Thyroid gland (tissue), 4 donors: ENCODE measurements around the gene WDR59. TPM values are rescaled to one million over a fixed set of nuclear protein-coding genes. Genes with fewer than 3 reads are reported as not detected.

Experiments used
- DNase-seq, 2 donors: peaks; one replicate each; pipeline ENCODE4 v3.0.0-alpha.2; 2019
- H3K27ac ChIP-seq, 3 donors: fragments of 200-600 bp; sonication (generic); 1 replicate in 2 of 3; 2 replicates in 1 of 3; pipeline ENCODE4 v1.5.1; 2016 to 2019; ENCODE audit warnings: mild to moderate bottlenecking in 1 of 3, moderate library complexity in 1 of 3
- H3K27me3 ChIP-seq: fragments of 200-600 bp; sonication (generic); one replicate; pipeline ENCODE4 v1.5.1; 2019
- H3K36me3 ChIP-seq, 2 donors: fragments of 200-600 bp; sonication (generic); one replicate each; pipeline ENCODE4 v1.5.1; 2016 to 2019
- H3K4me1 ChIP-seq, 2 donors: fragments of 200-600 bp; sonication (generic); one replicate each; pipeline ENCODE4 v1.5.1; 2017 to 2019
- H3K4me3 ChIP-seq, 3 donors: fragments of 200-600 bp; sonication (generic); replicated peaks in 1 of 3; 1 replicate in 2 of 3; 2 replicates in 1 of 3; pipeline ENCODE4 v1.5.1; 2016; ENCODE audit warnings: mild to moderate bottlenecking in 1 of 3
- H3K9me3 ChIP-seq: fragments of 200-600 bp; sonication (generic); one replicate; pipeline ENCODE4 v1.5.1; 2017
- CTCF ChIP-seq, 6 experiments: fragments of 200-600 bp in 3 of 6; fragments of 450-650 bp in 3 of 6; sonication (generic) in 3 of 6; IDR thresholded peaks; one replicate each; pipeline ENCODE4 v1.5.1; 2016 to 2019; ENCODE audit warnings: antibody characterized with exemption in 6 of 6, mild to moderate bottlenecking in 2 of 6, inconsistent platforms in 1 of 6, moderate library complexity in 1 of 6
- POLR2A ChIP-seq, 2 donors: fragments of 450-650 bp; IDR thresholded peaks; one replicate each; pipeline ENCODE4 v1.6.1; 2017; ENCODE audit warnings: antibody characterized with exemption in 2 of 2, mild to moderate bottlenecking in 2 of 2, moderate library complexity in 1 of 2
- WGBS, 2 donors: methylation state at CpG; one replicate each; pipeline ENCODE4 v1.1.5; 2017; 5-methylcytosine and 5-hydroxymethylcytosine counted together
- intact Hi-C: fragments of 100-400 bp; cut with DNase I; formaldehyde crosslinking; loops from one replicate; pipeline ENCODE4 v1.15.1; 2023
- total RNA-seq, 4 donors: library from RNA; depleted of rRNA; stranded (reverse); fragments of >200 nt; gene quantifications; one replicate each; pipeline ENCODE4 v1.2.3, GENCODE V29; 2016

The WDR59 gene
- total RNA-seq, 4 donors from 2014 or later = 40.2 to 55.8 (median 46.9) TPM

GRCh38 chr16:75024182-75024581, 39.3 kb upstream of the WDR59 start:
- Histone ChIP-seq H3K27me3 (no peaks in the 10 kb centered on the region), H3K27ac (peak overlapping the region in 1 of 3 donors; percentile 94), H3K36me3 (no peaks in the 10 kb centered on the region), H3K4me3 (no peak overlapping the region), H3K4me1 (peaks cover 36 to 47% of the 10 kb centered on the region in 2 donors), H3K9me3 (no peaks in the 10 kb centered on the region)
- TF ChIP-seq POLR2A (IDR thresholded peaks at IDR 0.05) (no peak), CTCF (IDR thresholded peaks at IDR 0.05) (no peak)
- intact Hi-C loops = no loop called here
- no peak for DNase-seq
- 78 to 87% methylated on average over 3 of the region's 3 CpGs for WGBS, 2 donors

GRCh38 chr16:75023009-75023408, 38.1 kb upstream of the WDR59 start:
- Histone ChIP-seq H3K36me3 (no peaks in the 10 kb centered on the region), H3K4me3 (no peak overlapping the region), H3K27ac (no peak overlapping the region), H3K9me3 (no peaks in the 10 kb centered on the region), H3K27me3 (no peaks in the 10 kb centered on the region), H3K4me1 (peaks cover 30 to 37% of the 10 kb centered on the region in 2 donors)
- DNase-seq = no peak
- WGBS, 2 donors = 100% methylated on average over 2 of the region's 2 CpGs
- intact Hi-C loops = no loop called here
- TF ChIP-seq CTCF (IDR thresholded peaks at IDR 0.05) (no peak), POLR2A (IDR thresholded peaks at IDR 0.05) (no peak)

GRCh38 chr16:75022567-75022966, 37.6 kb upstream of the WDR59 start:
- DNase-seq = no peak
- 94 to 97% methylated on average over 4 of the region's 4 CpGs for WGBS, 2 donors
- Histone ChIP-seq H3K27ac (no peak overlapping the region), H3K27me3 (no peaks in the 10 kb centered on the region), H3K4me3 (no peak overlapping the region), H3K4me1 (peaks cover 29 to 38% of the 10 kb centered on the region in 2 donors), H3K9me3 (no peaks in the 10 kb centered on the region), H3K36me3 (no peaks in the 10 kb centered on the region)
- TF ChIP-seq CTCF (IDR thresholded peaks at IDR 0.05) = no peak
- TF ChIP-seq POLR2A (IDR thresholded peaks at IDR 0.05) = no peak
- intact Hi-C loops = no loop called here

- no peak overlapping the region for H3K27ac ChIP-seq
- no peaks in the 10 kb centered on the region for H3K36me3 ChIP-seq
- intact Hi-C loops = no loop called here
- H3K9me3 ChIP-seq = no peaks in the 10 kb centered on the region
- H3K27me3 ChIP-seq = no peaks in the 10 kb centered on the region
- H3K4me3 ChIP-seq = no peak overlapping the region
- peaks cover 27 to 28% of the 10 kb centered on the region in 2 donors for H3K4me1 ChIP-seq
- no peak for DNase-seq
- 85 to 89% methylated on average over 1 of the region's 1 CpG for WGBS, 2 donors
- TF ChIP-seq POLR2A (IDR thresholded peaks at IDR 0.05) (no peak), CTCF (IDR thresholded peaks at IDR 0.05) (no peak)
Measured at GRCh38 chr16:75021410-75021809, 36.5 kb upstream of the WDR59 start.

- Histone ChIP-seq H3K9me3 (no peaks in the 10 kb centered on the region), H3K4me3 (no peak overlapping the region), H3K4me1 (peaks cover 10 to 11% of the 10 kb centered on the region in 2 donors), H3K36me3 (no peaks in the 10 kb centered on the region), H3K27me3 (no peaks in the 10 kb centered on the region), H3K27ac (no peak overlapping the region)
- TF ChIP-seq CTCF (IDR thresholded peaks at IDR 0.05) (no peak), POLR2A (IDR thresholded peaks at IDR 0.05) (no peak)
- intact Hi-C loops = no loop called here
- 97 to 98% methylated on average over 7 of the region's 7 CpGs for WGBS, 2 donors
- DNase-seq = no peak
Measured at GRCh38 chr16:75019586-75019985, 34.7 kb upstream of the WDR59 start.
